Heart left ventricle (tissue), 13 donors: Measurements from ENCODE around the gene C6orf52.

Experiments
- POLR2A ChIP-seq, 2 donors: fragments of 450-650 bp; IDR thresholded peaks; one replicate each; pipeline ENCODE4 v1.6.1; 2017; ENCODE audit warnings: antibody characterized with exemption in 2 of 2, mild to moderate bottlenecking in 2 of 2, moderate library complexity in 2 of 2
- TF ChIP-seq, protein P1 (sequence below), 12 donors: fragments of 200-600 bp; sonication (generic) in 4 of 12; IDR thresholded peaks; one replicate each; pipeline versions ENCODE4 v1.5.0 to v1.8.0; 2018 to 2022; ENCODE audit warnings: antibody characterized with exemption in 12 of 12, mild to moderate bottlenecking in 5 of 12
- donor health status: ischemic (EF 13 %, LVEDD 7.1; RV severe dilation, severe dysfunction).
- donor health status: DM: no; HTN: yes; CAD: no.
- donor health status: DM: no; HTN: no; CAD: no.
- donor health status: ischemic (EF 25% LVEDD 6.9; RV normal size, moderate dysfunction).
- donor health status: ischemic (EF 25% LVEDD 5.7; RV mildly dilated, moderate dysfunction).
- donor health status: ischemic (EF 35%, LVEDD 5.7; RV mildly dilated, moderate dysfunction).
- donor health status: nonischemic (EF 11% LVEDD 7.7; RV severe dilation, severe dysfunction).
- donor health status: DM: yes; HTN: yes; CAD: no.
- donor health status: PGD.
- donor health status: ischemic (EF 29% LVEDD 5.4; RV normal size, mild dysfunction).
- donor health status: nonischemic (EF 23%, LVEDD 6.1; RV moderate dilation, normal function).

DNA sequence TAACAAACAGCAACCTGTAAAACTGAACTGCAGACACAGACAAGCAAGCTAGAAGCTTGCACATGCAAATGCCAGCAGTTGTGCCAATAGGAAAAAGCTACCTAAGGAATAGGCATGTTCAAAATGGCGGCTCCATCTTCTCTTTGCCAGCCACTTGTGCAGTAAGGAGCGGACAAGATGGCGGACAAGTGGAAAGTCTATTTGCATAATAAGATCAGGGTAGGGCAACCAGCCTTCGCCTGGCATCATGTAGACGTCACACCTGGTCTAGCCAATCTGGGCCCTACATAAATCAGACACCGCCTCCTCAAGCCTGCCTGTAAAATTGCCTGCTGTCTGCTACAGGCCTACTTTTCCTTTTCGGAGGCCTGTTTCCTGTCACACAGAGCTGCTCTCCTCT, 18.0 kb downstream of the C6orf52 start:
- TF ChIP-seq, protein P1, sequence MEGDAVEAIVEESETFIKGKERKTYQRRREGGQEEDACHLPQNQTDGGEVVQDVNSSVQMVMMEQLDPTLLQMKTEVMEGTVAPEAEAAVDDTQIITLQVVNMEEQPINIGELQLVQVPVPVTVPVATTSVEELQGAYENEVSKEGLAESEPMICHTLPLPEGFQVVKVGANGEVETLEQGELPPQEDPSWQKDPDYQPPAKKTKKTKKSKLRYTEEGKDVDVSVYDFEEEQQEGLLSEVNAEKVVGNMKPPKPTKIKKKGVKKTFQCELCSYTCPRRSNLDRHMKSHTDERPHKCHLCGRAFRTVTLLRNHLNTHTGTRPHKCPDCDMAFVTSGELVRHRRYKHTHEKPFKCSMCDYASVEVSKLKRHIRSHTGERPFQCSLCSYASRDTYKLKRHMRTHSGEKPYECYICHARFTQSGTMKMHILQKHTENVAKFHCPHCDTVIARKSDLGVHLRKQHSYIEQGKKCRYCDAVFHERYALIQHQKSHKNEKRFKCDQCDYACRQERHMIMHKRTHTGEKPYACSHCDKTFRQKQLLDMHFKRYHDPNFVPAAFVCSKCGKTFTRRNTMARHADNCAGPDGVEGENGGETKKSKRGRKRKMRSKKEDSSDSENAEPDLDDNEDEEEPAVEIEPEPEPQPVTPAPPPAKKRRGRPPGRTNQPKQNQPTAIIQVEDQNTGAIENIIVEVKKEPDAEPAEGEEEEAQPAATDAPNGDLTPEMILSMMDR (IDR thresholded peaks at IDR 0.05) = no peak
- TF ChIP-seq POLR2A (IDR thresholded peaks at IDR 0.05) = no peak
